GM12874 (cell line): Measurements from ENCODE around the gene PARP3.

ENCODE experiments used
- TF ChIP-seq, protein P1 (sequence below): IDR thresholded peaks from 2 replicates; pipeline ENCODE4 v1.5.1; 2011; ENCODE audit warnings: low read depth, mild to moderate bottlenecking, control low read depth, low read length, moderate library complexity; ENCODE audit not compliant: insufficient read depth

PARP3 gene

DNA sequence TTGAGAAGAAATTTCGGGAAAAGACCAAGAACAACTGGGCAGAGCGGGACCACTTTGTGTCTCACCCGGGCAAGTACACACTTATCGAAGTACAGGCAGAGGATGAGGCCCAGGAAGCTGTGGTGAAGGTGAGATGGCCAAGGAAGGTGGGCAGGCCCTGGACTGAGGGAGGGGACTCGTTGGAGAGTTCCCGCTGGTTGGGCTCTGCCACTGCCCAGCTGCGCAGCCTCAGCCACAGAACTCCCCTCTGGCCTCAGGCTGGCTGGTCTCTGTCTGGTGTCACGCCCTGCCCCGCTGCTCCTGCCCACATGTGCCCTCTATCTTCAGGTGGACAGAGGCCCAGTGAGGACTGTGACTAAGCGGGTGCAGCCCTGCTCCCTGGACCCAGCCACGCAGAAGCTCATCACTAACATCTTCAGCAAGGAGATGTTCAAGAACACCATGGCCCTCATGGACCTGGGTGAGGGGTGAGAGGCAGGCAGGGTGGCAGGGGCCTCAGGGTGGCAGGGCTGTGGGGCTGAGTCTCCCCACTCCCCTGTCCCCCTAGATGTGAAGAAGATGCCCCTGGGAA is 2.4 kb downstream of the PARP3 start:
- TF ChIP-seq, protein P1, sequence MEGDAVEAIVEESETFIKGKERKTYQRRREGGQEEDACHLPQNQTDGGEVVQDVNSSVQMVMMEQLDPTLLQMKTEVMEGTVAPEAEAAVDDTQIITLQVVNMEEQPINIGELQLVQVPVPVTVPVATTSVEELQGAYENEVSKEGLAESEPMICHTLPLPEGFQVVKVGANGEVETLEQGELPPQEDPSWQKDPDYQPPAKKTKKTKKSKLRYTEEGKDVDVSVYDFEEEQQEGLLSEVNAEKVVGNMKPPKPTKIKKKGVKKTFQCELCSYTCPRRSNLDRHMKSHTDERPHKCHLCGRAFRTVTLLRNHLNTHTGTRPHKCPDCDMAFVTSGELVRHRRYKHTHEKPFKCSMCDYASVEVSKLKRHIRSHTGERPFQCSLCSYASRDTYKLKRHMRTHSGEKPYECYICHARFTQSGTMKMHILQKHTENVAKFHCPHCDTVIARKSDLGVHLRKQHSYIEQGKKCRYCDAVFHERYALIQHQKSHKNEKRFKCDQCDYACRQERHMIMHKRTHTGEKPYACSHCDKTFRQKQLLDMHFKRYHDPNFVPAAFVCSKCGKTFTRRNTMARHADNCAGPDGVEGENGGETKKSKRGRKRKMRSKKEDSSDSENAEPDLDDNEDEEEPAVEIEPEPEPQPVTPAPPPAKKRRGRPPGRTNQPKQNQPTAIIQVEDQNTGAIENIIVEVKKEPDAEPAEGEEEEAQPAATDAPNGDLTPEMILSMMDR, result no peak

DNA sequence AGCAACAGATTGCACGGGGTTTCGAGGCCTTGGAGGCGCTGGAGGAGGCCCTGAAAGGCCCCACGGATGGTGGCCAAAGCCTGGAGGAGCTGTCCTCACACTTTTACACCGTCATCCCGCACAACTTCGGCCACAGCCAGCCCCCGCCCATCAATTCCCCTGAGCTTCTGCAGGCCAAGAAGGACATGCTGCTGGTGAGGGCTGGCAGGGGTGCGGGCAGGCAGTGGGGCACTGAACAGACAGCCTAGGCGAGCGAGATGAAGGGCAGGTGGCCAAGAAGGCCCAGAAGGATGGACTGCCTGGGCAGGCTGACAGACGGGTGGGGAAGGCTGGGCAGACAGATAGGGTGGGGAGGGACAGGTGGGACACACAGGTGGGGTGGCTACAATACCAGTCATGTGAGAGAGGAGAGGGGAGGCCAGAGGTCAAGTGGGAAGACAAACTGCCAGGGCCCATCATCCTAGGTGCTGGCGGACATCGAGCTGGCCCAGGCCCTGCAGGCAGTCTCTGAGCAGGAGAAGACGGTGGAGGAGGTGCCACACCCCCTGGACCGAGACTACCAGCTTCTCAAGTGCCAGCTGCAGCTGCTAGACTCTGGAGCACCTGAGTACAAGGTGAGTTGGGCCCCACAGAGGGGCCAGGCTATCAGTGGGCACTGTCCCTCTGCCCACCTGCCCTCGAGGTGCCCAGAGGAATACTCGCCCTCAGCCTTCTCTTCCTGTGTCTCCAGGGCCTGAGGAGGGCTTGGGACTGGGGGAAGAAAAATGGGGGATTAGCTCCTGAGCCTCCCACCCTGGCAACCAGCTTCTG is 3.1 kb downstream of the PARP3 start:
- TF ChIP-seq, protein P1, result no peak

DNA sequence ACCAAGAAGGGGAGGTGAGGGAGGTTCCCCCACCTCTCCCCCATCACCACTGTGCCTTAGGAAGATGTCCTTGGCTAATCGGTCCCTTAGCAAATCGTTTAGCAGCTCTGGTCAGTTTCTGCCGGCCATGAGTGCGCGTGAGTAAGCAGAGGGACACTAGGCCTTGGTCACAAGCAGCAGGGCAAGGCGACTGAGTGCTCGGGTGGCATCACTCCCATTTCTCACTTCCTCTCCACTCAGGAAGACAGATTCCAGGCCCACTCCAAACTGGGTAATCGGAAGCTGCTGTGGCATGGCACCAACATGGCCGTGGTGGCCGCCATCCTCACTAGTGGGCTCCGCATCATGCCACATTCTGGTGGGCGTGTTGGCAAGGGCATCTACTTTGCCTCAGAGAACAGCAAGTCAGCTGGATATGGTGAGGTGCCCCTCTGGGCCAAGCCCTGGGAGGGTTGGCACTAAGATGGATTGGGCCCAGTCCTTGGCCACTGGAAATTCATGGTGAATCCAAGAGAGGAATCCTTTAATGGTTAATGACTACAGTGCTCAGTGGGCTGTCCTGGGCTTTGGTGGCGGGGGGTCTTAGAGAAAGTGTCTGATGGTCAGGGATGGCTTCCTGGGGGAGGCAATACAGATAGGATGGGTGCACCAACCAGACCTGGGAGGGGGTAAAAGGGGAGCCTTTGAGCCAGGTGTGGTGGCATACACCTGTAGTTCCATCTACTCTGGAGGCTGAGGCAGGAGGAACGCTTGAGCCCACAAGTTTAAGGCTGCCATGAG is 4.0 kb downstream of the PARP3 start:
- TF ChIP-seq, protein P1, result no peak

DNA sequence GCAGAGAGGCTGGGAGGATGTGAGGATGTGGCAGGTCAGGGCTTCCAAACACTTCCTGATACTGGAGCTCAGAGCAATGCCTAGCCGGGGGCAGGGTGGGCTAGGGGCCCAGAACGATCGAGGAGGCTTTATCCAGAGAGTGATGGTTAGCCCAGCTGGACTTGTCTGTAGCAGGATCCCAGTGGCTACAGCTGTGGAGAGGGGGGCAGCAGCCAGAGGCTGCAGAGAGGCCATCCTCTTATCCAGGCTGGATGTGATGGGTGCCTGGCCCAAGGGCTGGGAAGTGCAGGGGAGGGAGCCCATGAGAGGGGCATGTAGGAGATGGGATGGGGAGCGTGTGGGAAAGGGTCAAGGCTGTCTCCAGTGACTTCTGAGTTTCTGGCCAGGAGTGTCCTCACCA is 4.6 kb downstream of the PARP3 start:
- TF ChIP-seq, protein P1, result no peak

DNA sequence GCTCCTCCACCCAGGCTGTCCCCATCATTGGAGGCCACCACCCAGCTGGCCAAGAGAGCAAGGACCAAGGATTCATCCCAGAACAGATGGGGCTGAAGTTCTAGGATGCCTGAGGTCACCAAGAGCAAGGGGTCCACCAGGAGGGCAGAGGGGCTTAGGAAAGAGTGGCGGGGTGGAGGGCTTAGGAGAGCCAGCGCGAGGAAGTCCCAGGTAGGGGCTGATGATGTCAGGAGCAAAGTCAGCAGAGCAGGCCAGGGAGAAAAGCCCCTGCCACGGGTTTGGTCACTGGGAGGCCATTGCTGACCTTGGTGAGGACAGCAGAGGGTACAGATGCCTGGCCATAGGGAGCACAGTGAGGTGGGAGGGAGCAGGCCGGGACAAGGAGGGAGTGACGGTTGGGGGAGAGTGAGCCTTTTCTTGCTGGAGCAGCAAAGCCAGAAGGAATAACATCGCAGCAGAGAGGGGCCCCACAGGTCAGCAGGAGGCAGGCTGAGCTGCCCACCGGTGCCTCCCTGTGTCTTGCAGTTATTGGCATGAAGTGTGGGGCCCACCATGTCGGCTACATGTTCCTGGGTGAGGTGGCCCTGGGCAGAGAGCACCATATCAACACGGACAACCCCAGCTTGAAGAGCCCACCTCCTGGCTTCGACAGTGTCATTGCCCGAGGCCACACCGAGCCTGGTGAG is 5.2 kb downstream of the PARP3 start:
- TF ChIP-seq, protein P1, result no peak

DNA sequence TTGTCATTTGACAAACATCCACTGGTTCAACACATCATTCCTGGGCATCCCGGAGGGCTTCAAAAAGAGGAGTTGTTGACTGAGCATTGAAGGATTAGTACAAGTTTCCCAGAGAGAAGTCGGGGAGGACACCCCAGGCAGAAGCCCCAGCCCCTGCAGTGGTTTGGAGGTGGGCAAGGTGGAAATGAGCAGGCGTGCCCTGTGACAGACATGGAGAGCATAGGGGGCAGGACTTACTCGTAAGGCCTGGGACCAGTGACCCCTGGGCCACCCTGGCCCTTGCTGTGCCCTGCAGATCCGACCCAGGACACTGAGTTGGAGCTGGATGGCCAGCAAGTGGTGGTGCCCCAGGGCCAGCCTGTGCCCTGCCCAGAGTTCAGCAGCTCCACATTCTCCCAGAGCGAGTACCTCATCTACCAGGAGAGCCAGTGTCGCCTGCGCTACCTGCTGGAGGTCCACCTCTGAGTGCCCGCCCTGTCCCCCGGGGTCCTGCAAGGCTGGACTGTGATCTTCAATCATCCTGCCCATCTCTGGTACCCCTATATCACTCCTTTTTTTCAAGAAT is 5.9 kb downstream of the PARP3 start:
- TF ChIP-seq, protein P1, result no peak

DNA sequence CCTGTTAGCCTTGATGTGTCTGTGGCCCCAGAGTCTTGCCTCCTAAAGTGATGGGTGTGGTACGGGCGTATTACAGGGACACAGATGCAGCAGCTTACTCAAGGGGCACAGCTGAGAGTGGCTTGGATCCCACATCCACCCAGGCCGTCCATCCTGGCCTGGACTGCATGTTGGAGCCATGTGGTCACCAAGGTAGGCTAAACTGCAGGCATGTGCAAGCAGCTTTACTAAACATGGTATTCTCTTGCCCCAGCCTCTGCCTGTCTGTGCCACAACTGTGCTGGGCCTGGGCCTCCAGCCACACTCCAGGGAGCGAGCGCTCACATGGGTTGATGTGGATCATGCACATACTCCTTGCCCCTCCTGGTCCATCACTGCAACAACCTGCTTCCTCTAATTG is 7.0 kb downstream of the PARP3 start:
- TF ChIP-seq, protein P1, result no peak
